ENCODE measurements around the gene CNGB1. TPM values are rescaled to one million over a fixed set of nuclear protein-coding genes. Genes with fewer than 3 reads are reported as not detected.

The CNGB1 gene
- total and polyA plus RNA-seq, 2 of the 13 experiments (the other 11 are each of a cell fraction or from before 2014, with no cell fraction given) = 0.02 to 0.15 TPM

- no peak for TF ChIP-seq ZNF34 (CRISPR knock-in tag; IDR thresholded peaks at IDR 0.05; ENCODE audit: borderline replicate concordance)
- TF ChIP-seq ZNF784 (CRISPR knock-in tag; IDR thresholded peaks at IDR 0.05; ENCODE audit: borderline replicate concordance) = no peak
- TF ChIP-seq SPEN (CRISPR knock-in tag; IDR thresholded peaks at IDR 0.05; ENCODE audit: low read depth) = no peak
- TF ChIP-seq ZNF746 (CRISPR knock-in tag; IDR thresholded peaks at IDR 0.05) = no peak
- peak; percentile 8; the same call in 1 of the 2 replicates for TF ChIP-seq ELF4 (CRISPR knock-in tag; IDR thresholded peaks at IDR 0.05; ENCODE audit: borderline replicate concordance)
- TF ChIP-seq TBX2 (CRISPR knock-in tag; IDR thresholded peaks at IDR 0.05; ENCODE audit: borderline replicate concordance) = no peak
- peak; percentile 70 for TF ChIP-seq BCL6 (CRISPR knock-in tag; IDR thresholded peaks at IDR 0.05)
- TF ChIP-seq ZNF142 (CRISPR knock-in tag; IDR thresholded peaks at IDR 0.05) = no peak
- no peak for TF ChIP-seq TCF12 (IDR thresholded peaks at IDR 0.05)
- TF ChIP-seq TCF12 (CRISPR knock-in tag; IDR thresholded peaks at IDR 0.05) = no peak
- TF ChIP-seq HMGXB3 (CRISPR knock-in tag; IDR thresholded peaks at IDR 0.05; ENCODE audit: borderline replicate concordance) = no peak
- no peak for TF ChIP-seq GABPB1 (CRISPR knock-in tag; IDR thresholded peaks at IDR 0.05)
- no peak for TF ChIP-seq ZBTB42 (CRISPR knock-in tag; IDR thresholded peaks at IDR 0.05)
- TF ChIP-seq SMARCE1 (IDR thresholded peaks at IDR 0.05; ENCODE audit: borderline replicate concordance) = no peak
- no peak for TF ChIP-seq SRSF1 (optimal IDR thresholded peaks at IDR 0.05; ENCODE audit: low read depth, low read length)
- TF ChIP-seq LBX2 (CRISPR knock-in tag; IDR thresholded peaks at IDR 0.05; ENCODE audit: borderline replicate concordance) = no peak
- no peak for TF ChIP-seq TBX3 (IDR thresholded peaks at IDR 0.05; ENCODE audit: borderline replicate concordance)
- no peak for TF ChIP-seq ZNF543 (CRISPR knock-in tag; IDR thresholded peaks at IDR 0.05)
- no peak for TF ChIP-seq GTF3A (CRISPR knock-in tag; conservative IDR thresholded peaks at IDR 0.05)
These were observed 107.3 kb downstream of the CNGB1 start (continued) for GRCh38 chr16:57863434-57864160.

Measured in HepG2 (cell line).